ENCODE results near the gene PLA2R1. TPM values are rescaled to one million over a fixed set of nuclear protein-coding genes. Genes with fewer than 3 reads are reported as not detected.
"Not testable (repeated sequence)": the region's sequence is repeated elsewhere in the genome, so short reads cannot be mapped to it uniquely, and the experiment has no call there.

PLA2R1 gene
- total RNA-seq, 1 experiment from 2014 or later: 8.4 TPM

GRCh38 chr2:159976527-159977160 lies 85.8 kb downstream of the PLA2R1 start:
- Mint-ChIP-seq H3K9me3 (ENCODE audit: unreplicated experiment) (no peaks in the 10 kb centered on the region), H3K27ac (ENCODE audit: low read depth, unreplicated experiment) (no peak overlapping the region), H3K36me3 (ENCODE audit: insufficient read depth, unreplicated experiment) (peaks cover 17% of the 10 kb centered on the region), H3K27me3 (ENCODE audit: insufficient read depth, unreplicated experiment) (no peaks in the 10 kb centered on the region), H3K4me1 (ENCODE audit: insufficient read depth, unreplicated experiment) (peaks cover under 1% of the 10 kb centered on the region), H3K4me3 (ENCODE audit: unreplicated experiment) (no peak overlapping the region)
- POLR2A ChIA-PET: no interaction called here
- TF ChIP-seq CTCF (IDR thresholded peaks at IDR 0.05; ENCODE audit: unreplicated experiment): no peak
- intact Hi-C loops (cut with micrococcal nuclease): no loop called here
- no peak for DNase-seq (ENCODE audit: unreplicated experiment)
- CTCF ChIA-PET: interaction anchor here (0.6 to 1.3 kb wide), 2 partner anchors 46 to 898 kb away, joined by 3 read pairs; no protein-coding TSS in a partner anchor
- no TSS peak for BruUV-seq (replicated peaks)

GRCh38 chr2:159973325-159973724 lies 89.1 kb downstream of the PLA2R1 start:
- Mint-ChIP-seq H3K27me3 (ENCODE audit: insufficient read depth, unreplicated experiment) (no peaks in the 10 kb centered on the region), H3K36me3 (ENCODE audit: insufficient read depth, unreplicated experiment) (peaks cover 8% of the 10 kb centered on the region), H3K9me3 (ENCODE audit: unreplicated experiment) (no peaks in the 10 kb centered on the region), H3K4me1 (ENCODE audit: insufficient read depth, unreplicated experiment) (no peaks in the 10 kb centered on the region), H3K4me3 (ENCODE audit: unreplicated experiment) (no peak overlapping the region), H3K27ac (ENCODE audit: low read depth, unreplicated experiment) (no peak overlapping the region)
- intact Hi-C loops (cut with micrococcal nuclease): no loop called here
- no peak for TF ChIP-seq CTCF (IDR thresholded peaks at IDR 0.05; ENCODE audit: unreplicated experiment)
- ChIA-PET CTCF (interaction anchor here (0.6 to 1.2 kb wide), 2 partner anchors 12 to 15 kb away, joined by 3 read pairs; no protein-coding TSS in a partner anchor), POLR2A (interaction anchor here (0.9 to 1.4 kb wide), 2 partner anchors 9 to 10 kb away, joined by 3 to 5 read pairs; no protein-coding TSS in a partner anchor)
- DNase-seq (ENCODE audit: unreplicated experiment): no peak
- BruUV-seq (replicated peaks): no TSS peak

- H3K27ac Mint-ChIP-seq (ENCODE audit: low read depth, unreplicated experiment): no peak overlapping the region
- POLR2A ChIA-PET: interaction anchor here (0.6 to 0.7 kb wide), 3 partner anchors 12 to 533 kb away, joined by 3 to 4 read pairs (median 3); no protein-coding TSS in a partner anchor
Observed at GRCh38 chr2:159971365-159972152, 90.9 kb downstream of the PLA2R1 start.

GRCh38 chr2:159970548-159970947 lies 91.9 kb downstream of the PLA2R1 start:
- H3K9me3 Mint-ChIP-seq (ENCODE audit: unreplicated experiment); H3K4me1 Mint-ChIP-seq (ENCODE audit: insufficient read depth, unreplicated experiment); H3K27me3 Mint-ChIP-seq (ENCODE audit: insufficient read depth, unreplicated experiment); H3K27ac Mint-ChIP-seq (ENCODE audit: low read depth, unreplicated experiment); DNase-seq (ENCODE audit: unreplicated experiment); BruUV-seq (replicated peaks); intact Hi-C loops (cut with micrococcal nuclease); H3K4me3 Mint-ChIP-seq (ENCODE audit: unreplicated experiment): not testable (repeated sequence)
- ChIA-PET CTCF (interaction anchor here (0.7 to 1.8 kb wide), 4 partner anchors 164 to 461 kb away, joined by 3 to 5 read pairs (median 3); no protein-coding TSS in a partner anchor), POLR2A (interaction anchor here (0.5 to 1.0 kb wide), 3 partner anchors 9 to 99 kb away, joined by 3 read pairs; no protein-coding TSS in a partner anchor)
- peaks cover 11% of the 10 kb centered on the region for H3K36me3 Mint-ChIP-seq (ENCODE audit: insufficient read depth, unreplicated experiment)

More at GRCh38 chr2:159971365-159972152, 90.9 kb downstream of the PLA2R1 start:
- H3K4me3 Mint-ChIP-seq (ENCODE audit: unreplicated experiment): no peak overlapping the region
- no peaks in the 10 kb centered on the region for H3K4me1 Mint-ChIP-seq (ENCODE audit: insufficient read depth, unreplicated experiment)
- intact Hi-C loops (cut with micrococcal nuclease): no loop called here
- DNase-seq (ENCODE audit: unreplicated experiment): no peak
- H3K9me3 Mint-ChIP-seq (ENCODE audit: unreplicated experiment): no peaks in the 10 kb centered on the region
- no peak for TF ChIP-seq CTCF (IDR thresholded peaks at IDR 0.05; ENCODE audit: unreplicated experiment)
- H3K27me3 Mint-ChIP-seq (ENCODE audit: insufficient read depth, unreplicated experiment): no peaks in the 10 kb centered on the region
- CTCF ChIA-PET: no interaction called here
- peaks cover 11% of the 10 kb centered on the region for H3K36me3 Mint-ChIP-seq (ENCODE audit: insufficient read depth, unreplicated experiment)
- BruUV-seq (replicated peaks): no TSS peak

Measured in MCF 10A (cell line).